H1 (cell line): Measurements from ENCODE around the gene DGCR8. TPM values are rescaled to one million over a fixed set of nuclear protein-coding genes. Genes with fewer than 3 reads are reported as not detected.

Source experiments
- CTCF ChIA-PET: fragments of 300-600 bp; sonication (Branson Sonifier 250); formaldehyde crosslinking; loops from one replicate; lab custom pipeline; 2021; ENCODE audit not compliant: partially characterized antibody; lab: Charles Lee
- POLR2A ChIA-PET: fragments of 300-600 bp; sonication (Branson Sonifier 250); formaldehyde crosslinking; loops from one replicate; lab custom pipeline; 2021; ENCODE audit warnings: inconsistent platforms; ENCODE audit not compliant: partially characterized antibody; lab: Charles Lee
- DNase-seq, 2 experiments: peaks; one replicate each; pipeline versions ENCODE4 v3.0.0 to v3.0.0-alpha.2; 2010 to 2022; ENCODE audit warnings: low spot score in 2 of 2, low read depth in 1 of 2, mixed read lengths in 1 of 2
- FAIRE-seq: peaks from 2 replicates; lab custom pipeline; 2011; peaks lifted over from hg19 to GRCh38; lab: Jason Lieb, UNC
- H2AFZ ChIP-seq: 2 replicates; pipeline ENCODE4 v1.8.1; 2012; ENCODE audit warnings: low read length, inconsistent platforms
- H2AK5ac ChIP-seq: 2 replicates; pipeline ENCODE4 v1.6.1; 2013; ENCODE audit warnings: low read depth, low read length
- H2BK120ac ChIP-seq: replicated peaks from 2 replicates; pipeline ENCODE3; 2013; ENCODE audit warnings: low read depth, low read length, inconsistent platforms
- H2BK12ac ChIP-seq: 2 replicates; pipeline ENCODE4 v1.6.1; 2013; ENCODE audit warnings: low read depth, low read length
- H2BK15ac ChIP-seq: 2 replicates; pipeline ENCODE4 v1.6.1; 2013; ENCODE audit warnings: low read length
- H2BK20ac ChIP-seq: 2 replicates; pipeline ENCODE4 v1.6.1; 2013; ENCODE audit warnings: low read length
- H2BK5ac ChIP-seq: 2 replicates; pipeline ENCODE4 v1.6.1; 2013; ENCODE audit warnings: low read depth, low read length
- H3K14ac ChIP-seq: 2 replicates; pipeline ENCODE4 v1.6.1; 2013; ENCODE audit warnings: inconsistent platforms; ENCODE audit not compliant: insufficient read length
- H3K18ac ChIP-seq: 2 replicates; pipeline ENCODE4 v1.6.1; 2013; ENCODE audit warnings: low read length; ENCODE audit errors: extremely low read depth
- H3K23ac ChIP-seq: 2 replicates; pipeline ENCODE4 v1.6.1; 2013; ENCODE audit warnings: inconsistent platforms; ENCODE audit not compliant: insufficient read length
- H3K23me2 ChIP-seq: 2 replicates; pipeline ENCODE4 v1.6.1; 2013; ENCODE audit warnings: low read depth, low read length
- H3K27ac ChIP-seq: 2 replicates; pipeline ENCODE4 v1.6.1; 2011; ENCODE audit warnings: low read depth, low read length, inconsistent platforms
- H3K27me3 ChIP-seq, 4 experiments: replicated peaks in 1 of 4; 1 replicate in 1 of 4; 2 replicates in 3 of 4; pipeline versions ENCODE4 v1.6.1 to v1.8.1; 2011 to 2013; ENCODE audit warnings: low read length in 3 of 4, mild to moderate bottlenecking in 3 of 4, inconsistent platforms in 2 of 4, mixed read lengths in 2 of 4, moderate library complexity in 1 of 4; ENCODE audit not compliant: control insufficient read depth in 3 of 4, insufficient read depth in 3 of 4; ENCODE audit errors: extremely low read depth in 1 of 4
- H3K36me3 ChIP-seq, 4 experiments: 2 replicates each; pipeline versions ENCODE4 v1.6.1 to v1.8.1; 2011 to 2013; ENCODE audit warnings: mild to moderate bottlenecking in 4 of 4, low read length in 3 of 4, moderate library complexity in 2 of 4, control low read depth in 1 of 4, inconsistent platforms in 1 of 4; ENCODE audit not compliant: insufficient read depth in 4 of 4, control insufficient read depth in 2 of 4
- H3K4ac ChIP-seq: replicated peaks from 2 replicates; pipeline ENCODE3; 2013; ENCODE audit warnings: low read length, low read depth, mixed read lengths, inconsistent platforms; ENCODE audit not compliant: insufficient read length
- H3K4me1 ChIP-seq, 4 experiments: replicated peaks in 1 of 4; 1 replicate in 1 of 4; 2 replicates in 3 of 4; pipeline versions ENCODE4 v1.6.1 to v1.8.1; 2011 to 2013; ENCODE audit warnings: low read length in 3 of 4, inconsistent platforms in 2 of 4, mixed read lengths in 1 of 4; ENCODE audit not compliant: insufficient read depth in 4 of 4, control insufficient read depth in 3 of 4
- H3K4me2 ChIP-seq, 2 experiments: 2 replicates each; pipeline versions ENCODE4 v1.6.1 to v1.8.1; 2011 to 2013; ENCODE audit warnings: low read depth in 2 of 2, low read length in 2 of 2, control low read depth in 1 of 2, inconsistent platforms in 1 of 2, mild to moderate bottlenecking in 1 of 2; ENCODE audit not compliant: insufficient read depth in 1 of 2
- H3K4me3 ChIP-seq, 4 experiments: fragments of 200-600, 300-600 bp in 1 of 4; sonication (generic), shearing (Covaris generic), sonication (Bioruptor Twin) in 1 of 4; 2 replicates each; pipeline versions ENCODE4 v1.5.1 to v1.8.1; 2011 to 2016; ENCODE audit warnings: low read length in 4 of 4, low read depth in 3 of 4, control low read depth in 2 of 4, inconsistent platforms in 2 of 4, mild to moderate bottlenecking in 2 of 4, mixed read lengths in 1 of 4, moderate library complexity in 1 of 4; ENCODE audit not compliant: insufficient read depth in 2 of 4; ENCODE audit errors: extremely low read depth in 1 of 4
- H3K56ac ChIP-seq: replicated peaks from 2 replicates; pipeline ENCODE3; 2013; ENCODE audit warnings: low read depth, mild to moderate bottlenecking, mixed read lengths, low read length, inconsistent platforms; ENCODE audit not compliant: insufficient read length
- H3K79me1 ChIP-seq: 2 replicates; pipeline ENCODE4 v1.6.1; 2013; ENCODE audit warnings: low read depth, low read length, control low read depth
- H3K79me2 ChIP-seq, 2 experiments: 2 replicates each; pipeline versions ENCODE4 v1.6.1 to v1.8.1; 2012 to 2013; ENCODE audit warnings: low read length in 2 of 2, mild to moderate bottlenecking in 2 of 2, inconsistent platforms in 1 of 2; ENCODE audit not compliant: insufficient read depth in 2 of 2, control insufficient read depth in 1 of 2
- H3K9ac ChIP-seq, 4 experiments: replicated peaks in 1 of 4; 1 replicate in 1 of 4; 2 replicates in 3 of 4; pipeline versions ENCODE4 v1.6.1 to v1.8.1; 2011 to 2013; ENCODE audit warnings: low read depth in 3 of 4, low read length in 3 of 4, control low read depth in 2 of 4, mild to moderate bottlenecking in 2 of 4, moderate library complexity in 2 of 4, inconsistent platforms in 1 of 4; ENCODE audit errors: extremely low read depth in 1 of 4
- H3K9me3 ChIP-seq, 2 experiments: 2 replicates each; pipeline versions ENCODE4 v1.6.1 to v1.8.1; 2012 to 2013; ENCODE audit warnings: mild to moderate bottlenecking in 2 of 2, moderate library complexity in 2 of 2, control low read depth in 1 of 2, inconsistent platforms in 1 of 2, low read depth in 1 of 2, low read length in 1 of 2, mixed read lengths in 1 of 2; ENCODE audit not compliant: insufficient read depth in 2 of 2
- H4K20me1 ChIP-seq, 2 experiments: replicated peaks in 1 of 2; 2 replicates each; pipeline versions ENCODE3 to v1.8.1; 2011 to 2013; ENCODE audit warnings: inconsistent platforms in 2 of 2, low read length in 2 of 2, mild to moderate bottlenecking in 1 of 2; ENCODE audit not compliant: insufficient read depth in 2 of 2, control insufficient read depth in 1 of 2
- H4K5ac ChIP-seq: 2 replicates; pipeline ENCODE4 v1.6.1; 2013; ENCODE audit warnings: low read length, low read depth, mixed read lengths, inconsistent platforms; ENCODE audit not compliant: insufficient read length
- H4K8ac ChIP-seq: 2 replicates; pipeline ENCODE4 v1.8.0; 2013; ENCODE audit warnings: mild to moderate bottlenecking, moderate library complexity, low read length, inconsistent platforms; ENCODE audit not compliant: insufficient read depth; ENCODE audit errors: extremely low read depth
- H4K91ac ChIP-seq: replicated peaks from 2 replicates; pipeline ENCODE3; 2013; ENCODE audit warnings: low read length, mixed read lengths, inconsistent platforms; ENCODE audit not compliant: insufficient read length
- BRCA1 ChIP-seq: IDR thresholded peaks from 2 replicates; pipeline ENCODE4 v1.6.1; 2012; ENCODE audit warnings: low read depth, low read length, improper control_type of control experiment
- CEBPB ChIP-seq: IDR thresholded peaks from 2 replicates; pipeline ENCODE4 v1.6.1; 2012; ENCODE audit warnings: low read depth, low read length
- CHD2 ChIP-seq: IDR thresholded peaks from 2 replicates; pipeline ENCODE4 v1.6.1; 2012; ENCODE audit warnings: low read length, improper control_type of control experiment
- CTBP2 ChIP-seq: IDR thresholded peaks from 2 replicates; pipeline ENCODE4 v1.7.0; 2011; ENCODE audit warnings: borderline replicate concordance, mild to moderate bottlenecking, moderate library complexity, mixed read lengths, low read length; ENCODE audit not compliant: insufficient read depth, insufficient read length
- EP300 ChIP-seq, 2 experiments: IDR thresholded peaks; 1 replicate in 1 of 2; 2 replicates in 1 of 2; pipeline ENCODE4 v1.6.1; 2011 to 2012; ENCODE audit warnings: low read depth in 2 of 2, low read length in 2 of 2, mild to moderate bottlenecking in 2 of 2, borderline replicate concordance in 1 of 2, inconsistent platforms in 1 of 2, moderate library complexity in 1 of 2
- HDAC6 ChIP-seq: IDR thresholded peaks from one replicate; pipeline ENCODE4 v1.7.1; 2012; ENCODE audit warnings: low read depth, mild to moderate bottlenecking, inconsistent platforms, low read length, moderate library complexity
- JUN ChIP-seq: IDR thresholded peaks from 2 replicates; pipeline ENCODE4 v1.6.1; 2011; ENCODE audit warnings: low read depth, mild to moderate bottlenecking, improper control_type of control experiment, low read length
- KDM1A ChIP-seq: fragments of 200-600, 300-600 bp; sonication (generic); IDR thresholded peaks from 2 replicates; pipeline ENCODE4 v1.7.1; 2016; ENCODE audit warnings: mild to moderate bottlenecking, low read length, borderline replicate concordance
- KDM5A ChIP-seq: fragments of 200-600 bp; IDR thresholded peaks from 2 replicates; pipeline ENCODE4 v1.7.1; 2012; ENCODE audit warnings: mild to moderate bottlenecking, low read length, inconsistent platforms, mixed read lengths
- POLR2A ChIP-seq, 2 experiments: IDR thresholded peaks; 1 replicate in 1 of 2; 2 replicates in 1 of 2; pipeline ENCODE4 v1.6.1; 2011; ENCODE audit warnings: low read depth in 2 of 2, low read length in 2 of 2, mild to moderate bottlenecking in 2 of 2; ENCODE audit errors: control extremely low read depth in 1 of 2
- POU5F1 ChIP-seq: IDR thresholded peaks from 2 replicates; pipeline ENCODE4 v1.6.1; 2011; ENCODE audit warnings: low read depth, mild to moderate bottlenecking, low read length, moderate library complexity
- RAD21 ChIP-seq, 2 experiments: IDR thresholded peaks in 1 of 2; conservative IDR thresholded peaks in 1 of 2; 2 replicates each; pipeline ENCODE4 v1.6.1; 2011; ENCODE audit warnings: low read depth in 2 of 2, low read length in 2 of 2, improper control_type of control experiment in 1 of 2, inconsistent platforms in 1 of 2, mild to moderate bottlenecking in 1 of 2, moderate library complexity in 1 of 2
- SIRT6 ChIP-seq: IDR thresholded peaks from one replicate; pipeline ENCODE4 v1.7.1; 2012; ENCODE audit warnings: low read length, inconsistent platforms
- TBP ChIP-seq: IDR thresholded peaks from 2 replicates; pipeline ENCODE4 v1.6.1; 2011; ENCODE audit warnings: low read depth, low read length, improper control_type of control experiment
- TCF12 ChIP-seq: IDR thresholded peaks from 2 replicates; pipeline ENCODE4 v1.6.1; 2011; ENCODE audit warnings: low read depth, mild to moderate bottlenecking, low read length
- WGBS, 2 experiments: shearing (Covaris generic) in 1 of 2; methylation state at CpG; one replicate each; pipeline versions ENCODE4 v1.1.6 to v1.1.7; 2013 to 2015; ENCODE audit warnings: low lambda C conversion rate in 2 of 2, mixed read lengths in 2 of 2, inconsistent platforms in 1 of 2, low coverage in 1 of 2, missing lambda C conversion rate in 1 of 2; ENCODE audit not compliant: insufficient replicate concordance in 2 of 2, insufficient coverage in 1 of 2, insufficient read length in 1 of 2; ENCODE audit errors: extremely low coverage in 1 of 2, missing lambda C conversion rate in 1 of 2; 5-methylcytosine and 5-hydroxymethylcytosine counted together
- polyA plus RNA-seq, 7 experiments: library from polyadenylated mRNA; depleted of rRNA in 3 of 7; stranded (reverse) in 5 of 7; unstranded in 2 of 7; fragments of >200 nt in 5 of 7; fragments of 200-250 nt in 2 of 7; gene quantifications; 1 replicate in 5 of 7; 2 replicates in 1 of 7; 4 replicates in 1 of 7; pipeline versions ENCODE4 v1.2.1 to v1.2.3, GENCODE V29; 2011 to 2013; ENCODE audit warnings: missing spikeins in 2 of 7, mixed read lengths in 2 of 7
- total RNA-seq: library from RNA; stranded (reverse); fragmentation: NEBNext Ultra II Directional; extraction: Animal tissue kit (Norgen Biotek cat#: 25700); gene quantifications from 2 replicates; pipeline ENCODE4 v1.2.1, GENCODE V29; 2021

The DGCR8 gene
- total and polyA plus RNA-seq, 2 of the 8 experiments (the other 6 are each of a cell fraction or from before 2014, with no cell fraction given) = 23.7 to 43.7 TPM

- Histone ChIP-seq H3K23ac (no peak overlapping the region), H4K91ac (no peak overlapping the region), H2BK12ac (no peak overlapping the region), H2BK5ac (no peak overlapping the region; the same call in 1 of the 2 replicates), H3K4me2 (no peak overlapping the region), H2AFZ (no peak overlapping the region), H3K9ac (no peak overlapping the region), H3K56ac (no peak overlapping the region), H3K79me1 (no peaks in the 10 kb centered on the region), H2BK20ac (no peak overlapping the region), H2BK120ac (no peak overlapping the region), H3K27ac (no peak overlapping the region), H3K4me1 (no peaks in the 10 kb centered on the region), H3K79me2 (no peaks in the 10 kb centered on the region), H3K14ac (no peak overlapping the region), H3K4me3 (no peak overlapping the region), H3K36me3 (no peaks in the 10 kb centered on the region), H3K23me2 (0 out of 2 replicates have a peak, but pooled peaks cover 1% of the 10 kb centered on the region), H4K20me1 (peaks cover 0 to 5% of the 10 kb centered on the region in 2 experiments), H3K4ac (no peak overlapping the region), H2AK5ac (no peak overlapping the region), H4K8ac (no peak overlapping the region), H3K9me3 (no peaks in the 10 kb centered on the region), H2BK15ac (no peak overlapping the region), H4K5ac (no peak overlapping the region), H3K18ac (no peak overlapping the region), H3K27me3 (no peaks in the 10 kb centered on the region; a peak in 1 of 7 replicates)
- 90% methylated on average over 11 of the region's 12 CpGs; no CpG with 5 or more reads in 1 of the 2 experiments for WGBS, 2 experiments
- CTCF ChIA-PET = interaction anchor here (0.7 to 1.5 kb wide), 5 partner anchors 16 to 101 kb away, joined by 3 to 4 read pairs (median 3); no protein-coding TSS in a partner anchor
- DNase-seq (no peak), FAIRE-seq (no peak)
- POLR2A ChIA-PET = no interaction called here
- TF ChIP-seq JUN (no peak), EP300 (IDR thresholded peaks at IDR 0.05; ENCODE audit: borderline replicate concordance in 1 of 2, low read depth in 2 of 2, low read length in 2 of 2) (no peak), TCF12 (no peak), HDAC6 (no peak), BRCA1 (no peak), KDM1A (no peak), TBP (no peak), KDM5A (no peak), CEBPB (no peak), POLR2A (IDR thresholded peaks at IDR 0.05; ENCODE audit: control extremely low read depth in 1 of 2, low read depth in 2 of 2, low read length in 2 of 2) (no peak), CHD2 (no peak), RAD21 (IDR thresholded peaks at IDR 0.05 in 1 of 2, conservative IDR thresholded peaks at IDR 0.05 in 1 of 2; ENCODE audit: low read depth in 2 of 2, low read length in 2 of 2) (no peak), POU5F1 (no peak), SIRT6 (no peak), CTBP2 (no peak)
Observed at GRCh38 chr22:20054034-20054427, 26.0 kb upstream of the DGCR8 start.
